Measurements from ENCODE around the gene FAM174B. TPM values are rescaled to one million over a fixed set of nuclear protein-coding genes. Genes with fewer than 3 reads are reported as not detected.
"Not testable (repeated sequence)": the region's sequence is repeated elsewhere in the genome, so short reads cannot be mapped to it uniquely, and the experiment has no call there.

Gene FAM174B
- total RNA-seq, 1 donor: 1.5 TPM

- no peak overlapping the region for H3K4me3 ChIP-seq (ENCODE audit: low read length)
- no peaks in the 10 kb centered on the region for H3K27me3 ChIP-seq (ENCODE audit: insufficient read depth, low read length)
Observed at GRCh38 chr15:92608866-92609700, 46.5 kb downstream of the FAM174B start.

GRCh38 chr15:92606836-92607150 lies 48.8 kb downstream of the FAM174B start:
- not testable (repeated sequence) for H3K4me1 ChIP-seq (ENCODE audit: insufficient read depth, low read length); H3K27me3 ChIP-seq (ENCODE audit: insufficient read depth, low read length); H3K4me3 ChIP-seq (ENCODE audit: low read length); H3K9me3 ChIP-seq (ENCODE audit: low read depth, low read length)

More at GRCh38 chr15:92608866-92609700, 46.5 kb downstream of the FAM174B start:
- no peaks in the 10 kb centered on the region for H3K9me3 ChIP-seq (ENCODE audit: low read depth, low read length)
- no peaks in the 10 kb centered on the region for H3K4me1 ChIP-seq (ENCODE audit: insufficient read depth, low read length)

- Histone ChIP-seq H3K4me1 (ENCODE audit: insufficient read depth, low read length) (no peaks in the 10 kb centered on the region), H3K4me3 (ENCODE audit: low read length) (no peak overlapping the region), H3K9me3 (ENCODE audit: low read depth, low read length) (no peaks in the 10 kb centered on the region), H3K27me3 (ENCODE audit: insufficient read depth, low read length) (no peaks in the 10 kb centered on the region)
Observed at GRCh38 chr15:92606126-92606835, 49.3 kb downstream of the FAM174B start.

GRCh38 chr15:92605225-92605944 lies 50.2 kb downstream of the FAM174B start:
- Histone ChIP-seq H3K9me3 (ENCODE audit: low read depth, low read length) (no peaks in the 10 kb centered on the region), H3K4me3 (ENCODE audit: low read length) (no peak overlapping the region), H3K4me1 (ENCODE audit: insufficient read depth, low read length) (no peaks in the 10 kb centered on the region), H3K27me3 (ENCODE audit: insufficient read depth, low read length) (no peaks in the 10 kb centered on the region)

GRCh38 chr15:92603743-92604470 lies 51.7 kb downstream of the FAM174B start:
- H3K4me1 ChIP-seq (ENCODE audit: insufficient read depth, low read length): no peaks in the 10 kb centered on the region
- no peaks in the 10 kb centered on the region for H3K27me3 ChIP-seq (ENCODE audit: insufficient read depth, low read length)
- no peak overlapping the region for H3K4me3 ChIP-seq (ENCODE audit: low read length)
- no peaks in the 10 kb centered on the region for H3K9me3 ChIP-seq (ENCODE audit: low read depth, low read length)

GRCh38 chr15:92603278-92603677 lies 52.3 kb downstream of the FAM174B start:
- H3K4me1 ChIP-seq (ENCODE audit: insufficient read depth, low read length): no peaks in the 10 kb centered on the region
- no peaks in the 10 kb centered on the region for H3K27me3 ChIP-seq (ENCODE audit: insufficient read depth, low read length)
- H3K9me3 ChIP-seq (ENCODE audit: low read depth, low read length): no peaks in the 10 kb centered on the region

GRCh38 chr15:92602267-92602593 lies 53.3 kb downstream of the FAM174B start:
- H3K4me3 ChIP-seq (ENCODE audit: low read length): no peak overlapping the region
- H3K9me3 ChIP-seq (ENCODE audit: low read depth, low read length): no peaks in the 10 kb centered on the region
- H3K27me3 ChIP-seq (ENCODE audit: insufficient read depth, low read length): no peaks in the 10 kb centered on the region
- no peaks in the 10 kb centered on the region for H3K4me1 ChIP-seq (ENCODE audit: insufficient read depth, low read length)

More at GRCh38 chr15:92603278-92603677, 52.3 kb downstream of the FAM174B start:
- H3K4me3 ChIP-seq (ENCODE audit: low read length): no peak overlapping the region

- Histone ChIP-seq H3K9me3 (ENCODE audit: low read depth, low read length) (no peaks in the 10 kb centered on the region), H3K4me1 (ENCODE audit: insufficient read depth, low read length) (no peaks in the 10 kb centered on the region), H3K27me3 (ENCODE audit: insufficient read depth, low read length) (no peaks in the 10 kb centered on the region), H3K4me3 (ENCODE audit: low read length) (no peak overlapping the region)
Observed at GRCh38 chr15:92601592-92602266, 53.8 kb downstream of the FAM174B start.

- H3K27me3 ChIP-seq (ENCODE audit: insufficient read depth, low read length): no peaks in the 10 kb centered on the region
- H3K9me3 ChIP-seq (ENCODE audit: low read depth, low read length): no peaks in the 10 kb centered on the region
- no peaks in the 10 kb centered on the region for H3K4me1 ChIP-seq (ENCODE audit: insufficient read depth, low read length)
- H3K4me3 ChIP-seq (ENCODE audit: low read length): no peak overlapping the region
Observed at GRCh38 chr15:92600856-92601255, 54.7 kb downstream of the FAM174B start.

GRCh38 chr15:92599394-92599970 lies 56.1 kb downstream of the FAM174B start:
- Histone ChIP-seq H3K4me3 (ENCODE audit: low read length) (no peak overlapping the region), H3K27me3 (ENCODE audit: insufficient read depth, low read length) (no peaks in the 10 kb centered on the region), H3K4me1 (ENCODE audit: insufficient read depth, low read length) (no peaks in the 10 kb centered on the region), H3K9me3 (ENCODE audit: low read depth, low read length) (no peaks in the 10 kb centered on the region)

- no peaks in the 10 kb centered on the region for H3K9me3 ChIP-seq (ENCODE audit: low read depth, low read length)
- H3K4me3 ChIP-seq (ENCODE audit: low read length): no peak overlapping the region
- H3K4me1 ChIP-seq (ENCODE audit: insufficient read depth, low read length): no peaks in the 10 kb centered on the region
- H3K27me3 ChIP-seq (ENCODE audit: insufficient read depth, low read length): peaks cover 5% of the 10 kb centered on the region
Observed at GRCh38 chr15:92597548-92597947, 58.0 kb downstream of the FAM174B start.

GRCh38 chr15:92596623-92597022 lies 59.0 kb downstream of the FAM174B start:
- no peaks in the 10 kb centered on the region for H3K9me3 ChIP-seq (ENCODE audit: low read depth, low read length)
- no peak overlapping the region for H3K4me3 ChIP-seq (ENCODE audit: low read length)
- no peaks in the 10 kb centered on the region for H3K4me1 ChIP-seq (ENCODE audit: insufficient read depth, low read length)
- peaks cover 6% of the 10 kb centered on the region for H3K27me3 ChIP-seq (ENCODE audit: insufficient read depth, low read length)

- Histone ChIP-seq H3K27me3 (ENCODE audit: insufficient read depth, low read length) (peaks cover 6% of the 10 kb centered on the region), H3K4me3 (ENCODE audit: low read length) (no peak overlapping the region), H3K4me1 (ENCODE audit: insufficient read depth, low read length) (no peaks in the 10 kb centered on the region), H3K9me3 (ENCODE audit: low read depth, low read length) (no peaks in the 10 kb centered on the region)
Observed at GRCh38 chr15:92595506-92596381, 59.8 kb downstream of the FAM174B start.

All from mononuclear cell (primary cell).